Measurements from ENCODE around the gene NFATC2.

NFATC2 gene

GRCh38 chr20:51525241-51526105, 17.0 kb downstream of the NFATC2 start:
- FAIRE-seq (peak; percentile 76), DNase-seq (ENCODE audit: extremely low spot score, insufficient read length, low read depth) (no peak)

- DNase-seq (ENCODE audit: extremely low spot score, insufficient read length, low read depth): no peak
- FAIRE-seq: no peak
Measured at GRCh38 chr20:51523276-51524013, 19.1 kb downstream of the NFATC2 start.

- FAIRE-seq: no peak
- no peak for DNase-seq (ENCODE audit: extremely low spot score, insufficient read length, low read depth)
Measured at GRCh38 chr20:51522207-51522606, 20.3 kb downstream of the NFATC2 start.

- FAIRE-seq: no peak
Measured at GRCh38 chr20:51517839-51518238, 24.7 kb downstream of the NFATC2 start.

GRCh38 chr20:51516855-51517254, 25.7 kb downstream of the NFATC2 start:
- FAIRE-seq (no peak), DNase-seq (ENCODE audit: extremely low spot score, insufficient read length, low read depth) (no peak)

More at GRCh38 chr20:51517839-51518238, 24.7 kb downstream of the NFATC2 start:
- no peak for DNase-seq (ENCODE audit: extremely low spot score, insufficient read length, low read depth)

- FAIRE-seq (no peak), DNase-seq (ENCODE audit: extremely low spot score, insufficient read length, low read depth) (no peak)
Measured at GRCh38 chr20:51514836-51515235, 27.7 kb downstream of the NFATC2 start.

- DNase-seq (ENCODE audit: extremely low spot score, insufficient read length, low read depth): no peak
- no peak for FAIRE-seq
Measured at GRCh38 chr20:51514249-51514648, 28.3 kb downstream of the NFATC2 start.

GRCh38 chr20:51513545-51513944, 29.0 kb downstream of the NFATC2 start:
- FAIRE-seq (no peak), DNase-seq (ENCODE audit: extremely low spot score, insufficient read length, low read depth) (no peak)

GRCh38 chr20:51512645-51513044, 29.9 kb downstream of the NFATC2 start:
- DNase-seq (ENCODE audit: extremely low spot score, insufficient read length, low read depth) (no peak), FAIRE-seq (no peak)

GRCh38 chr20:51511861-51512619, 30.5 kb downstream of the NFATC2 start:
- FAIRE-seq: no peak

GRCh38 chr20:51510936-51511605, 31.4 kb downstream of the NFATC2 start:
- FAIRE-seq (no peak), DNase-seq (ENCODE audit: extremely low spot score, insufficient read length, low read depth) (no peak)

More at GRCh38 chr20:51511861-51512619, 30.5 kb downstream of the NFATC2 start:
- no peak for DNase-seq (ENCODE audit: extremely low spot score, insufficient read length, low read depth)

GRCh38 chr20:51510169-51510568, 32.4 kb downstream of the NFATC2 start:
- no peak for FAIRE-seq

GRCh38 chr20:51509208-51509607, 33.3 kb downstream of the NFATC2 start:
- FAIRE-seq: no peak
- DNase-seq (ENCODE audit: extremely low spot score, insufficient read length, low read depth): no peak

More at GRCh38 chr20:51510169-51510568, 32.4 kb downstream of the NFATC2 start:
- DNase-seq (ENCODE audit: extremely low spot score, insufficient read length, low read depth): no peak

GRCh38 chr20:51508780-51509179, 33.7 kb downstream of the NFATC2 start:
- no peak for DNase-seq (ENCODE audit: extremely low spot score, insufficient read length, low read depth)
- no peak for FAIRE-seq

GRCh38 chr20:51508158-51508557, 34.4 kb downstream of the NFATC2 start:
- DNase-seq (ENCODE audit: extremely low spot score, insufficient read length, low read depth): no peak
- no peak for FAIRE-seq

- FAIRE-seq (no peak), DNase-seq (ENCODE audit: extremely low spot score, insufficient read length, low read depth) (no peak)
Measured at GRCh38 chr20:51507216-51508036, 35.1 kb downstream of the NFATC2 start.

- FAIRE-seq (no peak), DNase-seq (ENCODE audit: extremely low spot score, insufficient read length, low read depth) (no peak)
Measured at GRCh38 chr20:51506527-51507215, 35.8 kb downstream of the NFATC2 start.

- DNase-seq (ENCODE audit: extremely low spot score, insufficient read length, low read depth) (no peak), FAIRE-seq (no peak)
Measured at GRCh38 chr20:51505566-51505965, 37.0 kb downstream of the NFATC2 start.
